Small intestine (tissue), 16 donors: ENCODE results near the gene FRA10AC1. TPM values are rescaled to one million over a fixed set of nuclear protein-coding genes. Genes with fewer than 3 reads are reported as not detected.

Experiments
- DNase-seq, 2 donors: peaks; one replicate each; pipeline versions ENCODE4 v3.0.0 to v3.0.0-alpha.2; 2013
- FAIRE-seq: peaks from 2 replicates; lab custom pipeline; 2012; peaks lifted over from hg19 to GRCh38; lab: Jason Lieb, UNC
- H3K27ac ChIP-seq, 3 donors: one replicate each; pipeline ENCODE4 v1.5.1; 2013; ENCODE audit warnings: low read length in 2 of 3, mild to moderate bottlenecking in 2 of 3, control low read depth in 1 of 3, inconsistent platforms in 1 of 3, low read depth in 1 of 3, moderate library complexity in 1 of 3
- H3K27me3 ChIP-seq, 3 donors: one replicate each; pipeline ENCODE4 v1.6.1; 2013; ENCODE audit warnings: low read length in 3 of 3, inconsistent platforms in 1 of 3; ENCODE audit not compliant: control insufficient read depth in 3 of 3, insufficient read depth in 3 of 3
- H3K36me3 ChIP-seq, 3 donors: one replicate each; pipeline ENCODE4 v1.6.1; 2013; ENCODE audit warnings: low read length in 3 of 3, inconsistent platforms in 1 of 3, low read depth in 1 of 3, mild to moderate bottlenecking in 1 of 3, moderate library complexity in 1 of 3; ENCODE audit not compliant: control insufficient read depth in 3 of 3, insufficient read depth in 2 of 3
- H3K4me1 ChIP-seq, 3 donors: one replicate each; pipeline ENCODE4 v1.6.1; 2013; ENCODE audit warnings: low read length in 2 of 3, inconsistent platforms in 1 of 3, low read depth in 1 of 3, mild to moderate bottlenecking in 1 of 3, moderate library complexity in 1 of 3; ENCODE audit not compliant: control insufficient read depth in 3 of 3, insufficient read depth in 2 of 3
- H3K4me3 ChIP-seq, 3 donors: one replicate each; pipeline ENCODE4 v1.5.1; 2013; ENCODE audit warnings: low read length in 3 of 3, control low read depth in 1 of 3, inconsistent platforms in 1 of 3, low read depth in 1 of 3, mild to moderate bottlenecking in 1 of 3, moderate library complexity in 1 of 3
- H3K9me3 ChIP-seq, 2 donors: one replicate each; pipeline ENCODE4 v1.6.1; 2013; ENCODE audit warnings: low read depth in 1 of 2, low read length in 1 of 2; ENCODE audit not compliant: control insufficient read depth in 2 of 2, insufficient read depth in 1 of 2
- WGBS, 3 donors: extraction: QIAGEN DNeasy Blood & Tissue Kit; methylation state at CpG; one replicate each; pipeline ENCODE4 v1.1.7; 2013; 5-methylcytosine and 5-hydroxymethylcytosine counted together
- long read RNA-seq, 10 donors: transcript quantifications; one replicate each; lab custom pipeline, GENCODE V29; 2026
- polyA plus RNA-seq, 4 donors: library from polyadenylated mRNA; stranded (reverse) in 3 of 4; unstranded in 1 of 4; fragments of 200-250 nt in 3 of 4; fragments of 120-200 nt in 1 of 4; gene quantifications; one replicate each; pipeline versions ENCODE4 v1.2.1 to v1.2.3, GENCODE V29; 2013
- donor health status: healthy with polysubstance abuse.
- donor health status: control.
- donor health status: control.
- donor health status: Bipolar disorder and iron deficiency.
- donor health status: healthy.

Gene FRA10AC1
- 10 to 100 TPM in 1 of 4 donors, 1 to 10 TPM in 3; 5.1 to 24.3 (median 7.0) TPM for polyA plus RNA-seq
- long read RNA-seq, donor 1, full-length matches to known transcripts: 5 of 83 reads
- long read RNA-seq, donor 1, partial matches to known transcripts: 78 of 83 reads
- long read RNA-seq, donor 1, other reads (novel, unspliced or antisense): 0 of 83 reads
- long read RNA-seq, donor 2, partial matches to known transcripts: 5 of 6 reads
- long read RNA-seq, donor 2, other reads (novel, unspliced or antisense): 0 of 6 reads
- long read RNA-seq, donor 3, full-length matches to known transcripts: 3 of 11 reads
- long read RNA-seq, donor 3, partial matches to known transcripts: 8 of 11 reads
- long read RNA-seq, donor 3, other reads (novel, unspliced or antisense): 0 of 11 reads
- long read RNA-seq, donor 4: 0 reads
- long read RNA-seq, donor 5, partial matches to known transcripts: 0 of 1 reads
- long read RNA-seq, donor 5, other reads (novel, unspliced or antisense): 0 of 1 reads
- long read RNA-seq, donor 6, partial matches to known transcripts: 0 of 2 reads
- long read RNA-seq, donor 6, other reads (novel, unspliced or antisense): 0 of 2 reads
- long read RNA-seq, donor 7: 0 reads
- long read RNA-seq, donor 8, partial matches to known transcripts: 0 of 1 reads
- long read RNA-seq, donor 8, other reads (novel, unspliced or antisense): 0 of 1 reads
- long read RNA-seq, donor 9: 0 reads
- long read RNA-seq, donor 10, full-length matches to known transcripts: 3 of 3 reads
- long read RNA-seq, donor 10, partial matches to known transcripts: 0 of 3 reads
- long read RNA-seq, donor 10, other reads (novel, unspliced or antisense): 0 of 3 reads

GRCh38 chr10:93702210-93703001 lies at the start of gene FRA10AC1:
FRA10AC1 (minus strand) TSS chr10:93702592; CDS start chr10:93700106, 2,486 bp downstream.
- H3K4me1 ChIP-seq: peaks cover 0 to 11% (median 2%) of the 10 kb centered on the region in 3 donors
- H3K36me3 ChIP-seq: peaks cover 0 to 7% (median 4%) of the 10 kb centered on the region in 3 donors
- DNase-seq: peak; percentile 91 to 94
- no peak for FAIRE-seq
- WGBS, 3 donors: 0 to 1% (median 0%) methylated on average over 52 of the region's 52 CpGs
- H3K9me3 ChIP-seq: no peaks in the 10 kb centered on the region
- H3K27me3 ChIP-seq: no peaks in the 10 kb centered on the region
- H3K4me3 ChIP-seq: peak within 1 kb of the TSS; percentile 65 to 72 (median 72)
- peak within 1 kb of the TSS; percentile 83 to 92 (median 88) for H3K27ac ChIP-seq

DNA sequence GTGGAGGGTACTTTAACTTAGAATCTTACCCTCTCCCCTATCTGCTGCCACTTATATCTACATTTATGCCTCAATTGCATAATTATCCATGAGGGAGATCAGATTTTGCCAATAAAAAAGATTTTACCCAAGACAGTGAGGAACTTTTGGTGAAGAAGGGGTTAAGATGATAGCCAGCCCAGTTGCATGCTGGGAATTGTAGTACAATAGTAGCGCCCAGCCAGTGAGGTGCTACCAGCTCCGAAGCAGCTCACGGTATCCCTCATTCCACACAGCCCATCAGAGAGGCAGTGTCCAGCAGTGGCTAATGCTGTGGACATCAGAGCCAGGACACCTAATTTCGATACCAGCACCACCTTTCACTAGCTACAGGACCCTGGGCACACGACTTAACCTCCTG lies 49.4 kb upstream of the FRA10AC1 start:
- Histone ChIP-seq H3K27ac (no peak overlapping the region), H3K9me3 (no peaks in the 10 kb centered on the region), H3K27me3 (peaks cover 0 to 2% (median 0%) of the 10 kb centered on the region in 3 donors), H3K36me3 (no peaks in the 10 kb centered on the region), H3K4me3 (no peak overlapping the region), H3K4me1 (peaks cover under 1 to 35% (median 5%) of the 10 kb centered on the region in 3 donors)
- no peak for FAIRE-seq
- 2 to 8% (median 6%) methylated on average over 5 of the region's 5 CpGs for WGBS, 3 donors
- DNase-seq: peak; percentile 23 to 65

DNA sequence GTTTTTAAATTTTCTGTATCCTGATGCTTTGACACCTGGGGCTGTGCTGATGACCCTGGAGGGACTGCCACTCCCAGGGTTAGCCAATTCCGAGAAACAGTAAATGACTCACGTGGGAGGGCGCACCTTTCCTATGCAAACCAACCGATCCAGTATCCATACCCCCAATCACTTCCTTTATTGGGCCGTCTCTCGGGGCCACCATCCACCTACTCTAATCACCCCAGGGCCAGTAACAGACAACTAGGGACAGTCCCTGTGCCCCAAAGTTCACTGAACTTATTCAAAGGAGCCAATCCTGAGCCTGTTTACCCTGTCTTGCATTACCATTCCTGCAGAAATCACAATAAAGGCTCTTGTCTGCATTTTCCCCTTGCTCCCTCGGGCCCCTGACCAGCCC lies 48.7 kb upstream of the FRA10AC1 start:
- H3K4me1 ChIP-seq: peaks cover 3 to 35% (median 5%) of the 10 kb centered on the region in 3 donors
- no peak overlapping the region for H3K4me3 ChIP-seq
- H3K27me3 ChIP-seq: no peaks in the 10 kb centered on the region
- FAIRE-seq: no peak
- 23 to 41% (median 24%) methylated on average over 7 of the region's 7 CpGs for WGBS, 3 donors
- H3K36me3 ChIP-seq: no peaks in the 10 kb centered on the region
- peak overlapping the region in 1 of 3 donors; percentile 7 for H3K27ac ChIP-seq
- H3K9me3 ChIP-seq: no peaks in the 10 kb centered on the region
- peak; percentile 10 to 59 for DNase-seq

GRCh38 chr10:93749218-93749799 lies 46.9 kb upstream of the FRA10AC1 start:
- Histone ChIP-seq H3K27ac (peak overlapping the region; percentile 46 to 58 (median 54)), H3K36me3 (no peaks in the 10 kb centered on the region), H3K4me3 (no peak overlapping the region), H3K27me3 (no peaks in the 10 kb centered on the region), H3K4me1 (peaks cover 3 to 35% (median 5%) of the 10 kb centered on the region in 3 donors), H3K9me3 (no peaks in the 10 kb centered on the region)
- DNase-seq (peak; percentile 75 to 86), FAIRE-seq (no peak)
- 16 to 52% (median 33%) methylated on average over 5 of the region's 5 CpGs for WGBS, 3 donors

- DNase-seq: peak; percentile 37 to 78
- H3K27ac ChIP-seq: peak overlapping the region in 2 of 3 donors; percentile 46 to 53
- no peak overlapping the region for H3K4me3 ChIP-seq
- peaks cover 3 to 31% (median 5%) of the 10 kb centered on the region in 3 donors for H3K4me1 ChIP-seq
- 44 to 63% (median 54%) methylated on average over 4 of the region's 4 CpGs for WGBS, 3 donors
- FAIRE-seq: no peak
- no peaks in the 10 kb centered on the region for H3K9me3 ChIP-seq
- no peaks in the 10 kb centered on the region for H3K36me3 ChIP-seq
- no peaks in the 10 kb centered on the region for H3K27me3 ChIP-seq
Observed at GRCh38 chr10:93746844-93747284, 44.5 kb upstream of the FRA10AC1 start.

- DNase-seq: peak; percentile 3 to 29
Observed at GRCh38 chr10:93745408-93746065, 43.1 kb upstream of the FRA10AC1 start.

GRCh38 chr10:93742633-93743349 lies 40.4 kb upstream of the FRA10AC1 start:
- Histone ChIP-seq H3K27me3 (no peaks in the 10 kb centered on the region), H3K36me3 (no peaks in the 10 kb centered on the region), H3K27ac (no peak overlapping the region), H3K4me1 (peaks cover 0 to 4% (median 3%) of the 10 kb centered on the region in 3 donors), H3K9me3 (no peaks in the 10 kb centered on the region), H3K4me3 (no peak overlapping the region)
- 39 to 51% (median 46%) methylated on average over 8 of the region's 8 CpGs for WGBS, 3 donors
- FAIRE-seq (no peak), DNase-seq (peak in 1 of 2 donors; percentile 6)

More at GRCh38 chr10:93745408-93746065, 43.1 kb upstream of the FRA10AC1 start:
- Histone ChIP-seq H3K27ac (no peak overlapping the region), H3K4me1 (peaks cover 3 to 20% (median 5%) of the 10 kb centered on the region in 3 donors), H3K27me3 (no peaks in the 10 kb centered on the region), H3K36me3 (no peaks in the 10 kb centered on the region), H3K4me3 (no peak overlapping the region), H3K9me3 (no peaks in the 10 kb centered on the region)
- FAIRE-seq: no peak
- WGBS, 3 donors: 65 to 79% (median 68%) methylated on average over 9 of the region's 9 CpGs
